GM23248 (cell line): ENCODE data around the gene CABP5. TPM values are rescaled to one million over a fixed set of nuclear protein-coding genes. Genes with fewer than 3 reads are reported as not detected.

Experiments used
- DNase-seq: peaks from one replicate; pipeline ENCODE4 v3.0.0-alpha.2; 2015
- H2AFZ ChIP-seq: fragments of 200-600 bp; sonication (generic); 2 replicates; pipeline ENCODE4 v1.6.1; 2016; ENCODE audit warnings: antibody characterized with exemption
- H3F3A ChIP-seq: fragments of 200-600 bp; sonication (generic); 2 replicates; pipeline ENCODE4 v1.6.1; 2016; ENCODE audit warnings: mild to moderate bottlenecking, antibody characterized with exemption, mixed run types; ENCODE audit not compliant: insufficient read depth
- H3K27ac ChIP-seq: fragments of 200-600 bp; sonication (generic); 2 replicates; pipeline ENCODE4 v1.5.1; 2016; ENCODE audit warnings: mild to moderate bottlenecking
- H3K27me3 ChIP-seq: fragments of 200-600 bp; sonication (generic); replicated peaks from 2 replicates; pipeline ENCODE4 v1.6.1; 2016; ENCODE audit warnings: mild to moderate bottlenecking; ENCODE audit not compliant: insufficient read depth
- H3K36me3 ChIP-seq: fragments of 200-600 bp; sonication (generic); 2 replicates; pipeline ENCODE4 v1.6.1; 2016; ENCODE audit warnings: low read depth, mild to moderate bottlenecking
- H3K4me1 ChIP-seq: fragments of 200-600 bp; sonication (generic); 2 replicates; pipeline ENCODE4 v1.6.1; 2016; ENCODE audit warnings: mild to moderate bottlenecking; ENCODE audit not compliant: insufficient read depth
- H3K4me2 ChIP-seq: fragments of 200-600 bp; sonication (generic); one replicate; pipeline ENCODE4 v1.6.1; 2016; ENCODE audit warnings: mild to moderate bottlenecking; ENCODE audit not compliant: unreplicated experiment
- H3K4me3 ChIP-seq: fragments of 200-600 bp; sonication (generic); 2 replicates; pipeline ENCODE4 v1.5.1; 2016; ENCODE audit warnings: mild to moderate bottlenecking
- H3K79me2 ChIP-seq: fragments of 200-600 bp; sonication (generic); 2 replicates; pipeline ENCODE4 v1.6.1; 2016; ENCODE audit warnings: mild to moderate bottlenecking; ENCODE audit not compliant: insufficient read depth
- H3K9ac ChIP-seq: fragments of 200-600 bp; sonication (generic); 2 replicates; pipeline ENCODE4 v1.6.1; 2016; ENCODE audit warnings: mild to moderate bottlenecking
- H3K9me2 ChIP-seq: fragments of 200-600 bp; sonication (generic); 2 replicates; pipeline ENCODE4 v1.6.1; 2016; ENCODE audit warnings: mixed run types, mild to moderate bottlenecking, moderate library complexity; ENCODE audit not compliant: insufficient read depth
- H3K9me3 ChIP-seq: fragments of 200-600 bp; sonication (generic); one replicate; pipeline ENCODE4 v1.6.1; 2017; ENCODE audit warnings: low read depth
- H4K20me1 ChIP-seq: fragments of 200-600 bp; sonication (generic); 2 replicates; pipeline ENCODE4 v1.6.0; 2016; ENCODE audit not compliant: insufficient read depth
- EZH2 ChIP-seq: fragments of 200-600 bp; sonication (generic); IDR thresholded peaks from 2 replicates; pipeline ENCODE4 v1.6.1; 2018; ENCODE audit warnings: antibody characterized with exemption, mild to moderate bottlenecking; ENCODE audit not compliant: insufficient read depth, poor library complexity, severe bottlenecking
- EZH2phosphoT487 ChIP-seq: fragments of 200-600 bp; sonication (generic); IDR thresholded peaks from 2 replicates; pipeline ENCODE4 v1.6.1; 2018; ENCODE audit warnings: antibody characterized with exemption, moderate library complexity, mild to moderate bottlenecking, low read depth; ENCODE audit not compliant: insufficient read depth
- WGBS, 2 experiments: methylation state at CpG; one replicate each; pipeline ENCODE4 v1.1.6; 2015 to 2017; ENCODE audit warnings: low lambda C conversion rate in 2 of 2, low coverage in 1 of 2; ENCODE audit errors: missing lambda C conversion rate in 2 of 2; 5-methylcytosine and 5-hydroxymethylcytosine counted together
- in situ Hi-C: fragments of 300-500 bp; cut with MboI; formaldehyde crosslinking; loops from 2 replicates; pipeline ENCODE4 v1.15.0; 2020
- polyA plus RNA-seq: library from polyadenylated mRNA; unstranded; fragments of >200 nt; fragmentation: Nextera tagmentation; extraction: Ambion mirVana; gene quantifications from 2 replicates; pipeline ENCODE4 v1.2.1, GENCODE V29; 2016
- total RNA-seq: library from RNA; depleted of rRNA; stranded (reverse); fragments of >200 nt; shearing (Covaris generic); gene quantifications from 2 replicates; pipeline ENCODE4 v1.2.3, GENCODE V29; 2014

The CABP5 gene
- total and polyA plus RNA-seq, 2 experiments from 2014 or later, result not detected

DNA sequence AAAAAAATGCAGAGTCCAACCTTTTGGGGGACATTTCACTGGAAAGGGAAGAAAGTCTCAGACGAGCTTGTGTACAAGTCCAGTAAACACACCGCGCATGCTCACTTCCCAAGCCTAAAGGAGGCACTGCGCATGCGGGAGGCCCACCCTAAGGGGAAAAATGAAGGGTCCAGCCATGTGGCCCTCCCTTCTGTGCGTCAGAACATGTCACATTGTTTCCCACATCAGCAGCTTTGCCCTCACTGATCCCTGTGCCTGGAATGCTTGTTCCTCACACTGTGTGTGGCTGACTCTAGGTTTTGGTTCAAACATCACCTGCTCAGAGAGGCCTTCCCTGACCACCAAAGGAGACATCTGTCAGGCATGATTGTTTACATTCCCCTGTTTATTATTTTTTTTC, 45.1 kb downstream of the CABP5 start:
- H3K4me3 ChIP-seq, result no peak overlapping the region
- in situ Hi-C loops, result loop anchor here (25.0 kb wide), 1 partner anchor 111 kb away; the partner anchor contains the start of gene SULT2A1
- no peak for DNase-seq

DNA sequence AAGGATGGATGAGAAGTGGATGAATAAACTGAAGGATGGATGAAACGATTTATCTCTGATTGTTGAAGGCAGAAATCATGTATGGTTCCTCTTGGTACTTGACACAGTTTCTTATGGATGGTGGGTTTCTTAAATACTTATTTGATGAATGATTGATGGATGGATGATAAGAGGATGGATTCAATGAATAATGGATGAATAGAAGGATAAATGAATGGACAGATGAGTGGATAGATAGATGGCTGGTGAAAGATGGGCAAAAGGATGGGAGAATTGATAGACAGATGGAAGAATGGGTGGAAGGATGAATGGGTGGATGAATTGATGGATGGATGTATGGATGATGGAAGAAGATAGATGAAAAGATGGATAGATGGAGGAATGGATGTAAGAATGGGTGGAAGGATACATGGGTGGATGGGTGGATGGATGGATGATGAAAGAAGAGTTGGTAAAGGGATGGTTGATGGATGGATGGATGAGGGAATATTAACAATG, 47.6 kb downstream of the CABP5 start:
- H4K20me1 ChIP-seq, result no peaks in the 10 kb centered on the region
- 9% methylated on average over 1 of the region's 1 CpG for WGBS, 2 experiments
- H3K9me2 ChIP-seq, result no peaks in the 10 kb centered on the region
- H3K9ac ChIP-seq, result no peak overlapping the region
- in situ Hi-C loops, result loop anchor here (25.0 kb wide), 1 partner anchor 109 kb away; the partner anchor contains the start of gene SULT2A1
- peaks cover 18% of the 10 kb centered on the region; the same call in 1 of the 2 replicates for H3K27me3 ChIP-seq
- no peak for DNase-seq
- H3K79me2 ChIP-seq, result no peaks in the 10 kb centered on the region
- no peak overlapping the region for H2AFZ ChIP-seq
- no peak for TF ChIP-seq EZH2phosphoT487
- TF ChIP-seq EZH2, result no peak
- H3K4me1 ChIP-seq, result no peaks in the 10 kb centered on the region
- H3K36me3 ChIP-seq, result no peaks in the 10 kb centered on the region
- H3K27ac ChIP-seq, result no peak overlapping the region
- H3K4me2 ChIP-seq, result no peak overlapping the region
- no peaks in the 10 kb centered on the region for H3K9me3 ChIP-seq
- H3K4me3 ChIP-seq, result no peak overlapping the region
- H3F3A ChIP-seq, result no peaks in the 10 kb centered on the region

More for the DNA sequence above, 45.1 kb downstream of the CABP5 start:
- no peaks in the 10 kb centered on the region for H3K4me1 ChIP-seq
- peaks cover 21% of the 10 kb centered on the region; the same call in 1 of the 2 replicates for H3K27me3 ChIP-seq
- WGBS, 2 experiments, result 77% methylated on average over 6 of the region's 6 CpGs
- no peak overlapping the region for H3K9ac ChIP-seq
- no peak overlapping the region for H2AFZ ChIP-seq
- H3K27ac ChIP-seq, result no peak overlapping the region
- no peak overlapping the region for H3K4me2 ChIP-seq
- H3F3A ChIP-seq, result no peaks in the 10 kb centered on the region
- no peak for TF ChIP-seq EZH2phosphoT487
- TF ChIP-seq EZH2, result no peak
- no peaks in the 10 kb centered on the region for H3K9me3 ChIP-seq
- H3K36me3 ChIP-seq, result no peaks in the 10 kb centered on the region
- H3K9me2 ChIP-seq, result no peaks in the 10 kb centered on the region
- no peaks in the 10 kb centered on the region for H4K20me1 ChIP-seq
- no peaks in the 10 kb centered on the region for H3K79me2 ChIP-seq

DNA sequence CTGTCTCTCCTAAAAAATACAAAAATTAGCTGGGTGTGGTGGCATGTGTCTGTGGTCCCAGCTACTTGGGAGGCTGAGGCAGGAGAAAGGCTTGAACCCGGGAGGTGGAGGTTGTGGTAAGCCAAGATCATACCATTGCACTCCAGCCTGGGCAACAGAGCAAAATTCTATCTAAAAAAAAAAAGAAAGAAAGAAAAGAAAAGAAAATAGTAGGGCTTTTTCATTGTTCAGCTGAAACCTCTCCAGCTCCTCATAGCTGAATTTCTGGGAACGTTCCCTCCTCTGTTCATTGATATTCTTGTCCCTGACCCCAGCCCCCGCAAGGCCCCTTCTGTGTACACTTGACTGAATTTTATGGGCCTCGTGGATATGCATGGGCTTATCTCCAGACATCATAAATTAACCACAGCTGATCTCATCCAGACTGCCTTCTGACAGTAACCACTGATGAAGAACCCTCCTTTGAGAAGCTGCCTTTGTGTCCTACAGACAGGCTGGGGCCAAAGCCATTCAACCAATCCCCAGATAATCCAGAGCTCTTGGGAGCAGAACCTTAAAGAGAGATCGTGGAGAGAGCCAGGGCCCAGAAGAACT, 49.6 kb downstream of the CABP5 start, which contains the start of gene ELSPBP1:
ELSPBP1 (plus strand) TSS at position 424 of the 594 bp plus-strand sequence. CDS start 14,036 bp downstream, outside the sequence.
- 2 to 3% methylated on average over 5 of the region's 5 CpGs for WGBS, 2 experiments
- Histone ChIP-seq H3F3A (no peaks in the 10 kb centered on the region), H3K79me2 (no peaks in the 10 kb centered on the region), H3K36me3 (no peaks in the 10 kb centered on the region), H4K20me1 (no peaks in the 10 kb centered on the region), H3K9me3 (no peaks in the 10 kb centered on the region), H3K4me1 (no peaks in the 10 kb centered on the region), H3K27ac (no peak within 1 kb of the TSS), H3K9me2 (no peaks in the 10 kb centered on the region), H3K9ac (no peak within 1 kb of the TSS), H2AFZ (no peak within 1 kb of the TSS), H3K4me2 (no peak within 1 kb of the TSS), H3K27me3 (peaks cover 32% of the 10 kb centered on the region; the same call in 1 of the 2 replicates), H3K4me3 (no peak within 1 kb of the TSS)
- DNase-seq, result no peak
- in situ Hi-C loops, result loop anchor here (25.0 kb wide), 1 partner anchor 107 kb away; the partner anchor contains the start of gene SULT2A1
- no peak for TF ChIP-seq EZH2phosphoT487
- TF ChIP-seq EZH2, result no peak

DNA sequence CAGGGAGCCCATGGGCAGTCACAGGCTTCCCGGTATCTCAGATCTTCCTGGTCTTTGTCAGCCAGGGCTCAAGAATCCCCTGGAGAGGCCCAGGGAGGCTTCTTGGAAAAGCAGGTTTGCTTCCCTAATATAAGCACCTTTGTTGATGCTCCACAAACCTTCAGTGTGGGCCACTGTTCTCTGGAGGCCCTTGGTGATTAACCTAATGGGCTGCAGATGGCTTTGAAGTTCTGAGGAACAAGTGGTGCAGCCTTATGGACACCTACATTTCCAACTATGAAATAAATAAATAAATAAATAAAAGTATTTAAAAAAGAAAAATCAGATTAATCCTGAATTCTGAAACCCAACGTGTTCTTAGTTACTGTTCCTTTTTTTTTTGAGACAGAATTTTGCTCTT, 51.8 kb downstream of the CABP5 start, which contains the start of gene BSPH1:
BSPH1 (minus strand) TSS at position 101 of the 400 bp plus-strand sequence; CDS start at position 12, 89 bp downstream.
- no peak within 1 kb of the TSS for H3K4me3 ChIP-seq
- H3K9me3 ChIP-seq, result no peaks in the 10 kb centered on the region
- H3K27ac ChIP-seq, result no peak within 1 kb of the TSS
- H3K36me3 ChIP-seq, result no peaks in the 10 kb centered on the region
- H3K4me1 ChIP-seq, result no peaks in the 10 kb centered on the region
- H3K79me2 ChIP-seq, result no peaks in the 10 kb centered on the region
- H2AFZ ChIP-seq, result no peak within 1 kb of the TSS
- no peaks in the 10 kb centered on the region for H3F3A ChIP-seq
- no peaks in the 10 kb centered on the region for H4K20me1 ChIP-seq
- DNase-seq, result no peak
- no peak for TF ChIP-seq EZH2
- TF ChIP-seq EZH2phosphoT487, result no peak
- no peaks in the 10 kb centered on the region for H3K9me2 ChIP-seq
- H3K9ac ChIP-seq, result no peak within 1 kb of the TSS
- H3K4me2 ChIP-seq, result no peak within 1 kb of the TSS
- H3K27me3 ChIP-seq, result peaks cover 37% of the 10 kb centered on the region
- in situ Hi-C loops, result loop anchor here (25.0 kb wide), 1 partner anchor 105 kb away; the partner anchor contains the start of gene SULT2A1
- WGBS, 2 experiments, result 18 to 21% methylated on average over 2 of the region's 2 CpGs
